IMR-90 (cell line): ENCODE measurements around the gene CCDC71. TPM values are rescaled to one million over a fixed set of nuclear protein-coding genes. Genes with fewer than 3 reads are reported as not detected.

ENCODE experiments used
- MXI1 ChIP-seq: IDR thresholded peaks from 2 replicates; pipeline ENCODE4 v1.6.1; 2012; ENCODE audit warnings: low read depth, mild to moderate bottlenecking, low read length, moderate library complexity, borderline replicate concordance
- RFX5 ChIP-seq: IDR thresholded peaks from 2 replicates; pipeline ENCODE4 v1.8.0; 2012; ENCODE audit warnings: low read depth, mild to moderate bottlenecking, low read length, moderate library complexity
- polyA plus RNA-seq, 3 experiments: library from polyadenylated mRNA; depleted of rRNA; stranded (reverse); fragments of >200 nt; gene quantifications; 2 replicates each; pipeline ENCODE4 v1.2.3, GENCODE V29; 2012; ENCODE audit warnings: low replicate concordance in 1 of 3
- total RNA-seq: library from RNA; depleted of rRNA; stranded (reverse); fragments of >200 nt; gene quantifications from 2 replicates; pipeline ENCODE4 v1.2.3, GENCODE V29; 2012
- TF ChIP-seq, protein P1 (sequence below): conservative IDR thresholded peaks from 2 replicates; pipeline ENCODE4 v1.5.1; 2012; ENCODE audit warnings: mild to moderate bottlenecking, low read depth, low read length, improper control_type of control experiment

CCDC71 gene
- total and polyA plus RNA-seq, 2 of the 4 experiments (the other 2 are of a cell fraction): 29.4 to 35.9 TPM

- TF ChIP-seq MXI1 (peak; percentile 71; the same call in 1 of the 2 replicates), RFX5 (no peak)
- TF ChIP-seq, protein P1, sequence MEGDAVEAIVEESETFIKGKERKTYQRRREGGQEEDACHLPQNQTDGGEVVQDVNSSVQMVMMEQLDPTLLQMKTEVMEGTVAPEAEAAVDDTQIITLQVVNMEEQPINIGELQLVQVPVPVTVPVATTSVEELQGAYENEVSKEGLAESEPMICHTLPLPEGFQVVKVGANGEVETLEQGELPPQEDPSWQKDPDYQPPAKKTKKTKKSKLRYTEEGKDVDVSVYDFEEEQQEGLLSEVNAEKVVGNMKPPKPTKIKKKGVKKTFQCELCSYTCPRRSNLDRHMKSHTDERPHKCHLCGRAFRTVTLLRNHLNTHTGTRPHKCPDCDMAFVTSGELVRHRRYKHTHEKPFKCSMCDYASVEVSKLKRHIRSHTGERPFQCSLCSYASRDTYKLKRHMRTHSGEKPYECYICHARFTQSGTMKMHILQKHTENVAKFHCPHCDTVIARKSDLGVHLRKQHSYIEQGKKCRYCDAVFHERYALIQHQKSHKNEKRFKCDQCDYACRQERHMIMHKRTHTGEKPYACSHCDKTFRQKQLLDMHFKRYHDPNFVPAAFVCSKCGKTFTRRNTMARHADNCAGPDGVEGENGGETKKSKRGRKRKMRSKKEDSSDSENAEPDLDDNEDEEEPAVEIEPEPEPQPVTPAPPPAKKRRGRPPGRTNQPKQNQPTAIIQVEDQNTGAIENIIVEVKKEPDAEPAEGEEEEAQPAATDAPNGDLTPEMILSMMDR: no peak
Measured at GRCh38 chr3:49165771-49166751, at the start of gene CCDC71 (continued).
